SH-SY5Y (cell line): ENCODE data around the gene AMOTL2.

ENCODE experiments used
- GATA2 ChIP-seq: IDR thresholded peaks from 2 replicates; pipeline ENCODE4 v1.6.1; 2011; ENCODE audit warnings: mild to moderate bottlenecking, low read depth, low read length
- GATA3 ChIP-seq: IDR thresholded peaks from 2 replicates; pipeline ENCODE4 v1.6.1; 2011; ENCODE audit warnings: low read depth, mild to moderate bottlenecking, low read length, moderate library complexity

GRCh38 chr3:134374791-134375581, 739 bp upstream of the AMOTL2 start:
- TF ChIP-seq GATA2 (no peak), GATA3 (no peak)
